ENCODE measurements around the gene ACTL7A. TPM values are rescaled to one million over a fixed set of nuclear protein-coding genes. Genes with fewer than 3 reads are reported as not detected.

Gene ACTL7A
- total and polyA plus RNA-seq, 2 of the 13 experiments (the other 11 are each of a cell fraction or from before 2014, with no cell fraction given): not detected

DNA sequence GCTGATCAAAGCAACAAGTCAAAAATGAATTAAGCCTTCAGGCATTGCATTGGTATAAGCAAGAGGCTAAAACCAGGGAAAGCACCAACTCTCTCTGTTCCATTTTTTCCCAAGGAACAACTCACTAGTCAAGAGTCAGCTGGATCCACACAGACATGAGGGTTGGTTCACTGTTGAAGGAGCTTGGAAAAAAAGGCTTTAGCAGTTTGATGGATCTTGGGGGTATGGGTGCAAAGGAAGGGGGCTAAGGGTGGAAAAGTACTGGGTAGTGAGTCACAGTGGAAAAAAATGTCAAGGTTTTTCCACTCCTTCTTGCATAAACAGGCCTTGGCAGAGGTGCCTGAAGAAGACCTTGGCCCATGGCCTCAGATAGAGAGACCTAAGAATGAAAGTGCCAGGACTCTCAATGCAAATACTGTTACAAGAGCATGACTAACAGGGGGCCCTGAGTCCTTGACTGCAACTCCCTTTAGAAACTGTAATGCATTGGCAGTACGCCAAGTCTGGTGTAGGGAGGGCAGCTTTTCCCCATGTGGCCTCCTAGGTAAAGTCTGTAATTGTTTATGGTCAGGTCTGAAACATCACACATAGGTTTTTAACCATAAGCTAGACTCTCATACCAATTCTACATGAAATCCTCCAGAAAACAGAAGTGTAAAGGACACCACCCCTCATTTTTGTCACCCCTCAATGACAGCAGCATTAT lies 23.7 kb downstream of the ACTL7A start (continued):
- TF ChIP-seq HOXA3 (CRISPR knock-in tag; IDR thresholded peaks at IDR 0.05): peak; percentile 88
- no peak for TF ChIP-seq RBAK (CRISPR knock-in tag; IDR thresholded peaks at IDR 0.05)
- peak; percentile 99 for TF ChIP-seq MED8 (CRISPR knock-in tag; IDR thresholded peaks at IDR 0.05; ENCODE audit: insufficient replicate concordance)
- TF ChIP-seq ZNF143 (CRISPR knock-in tag; IDR thresholded peaks at IDR 0.05): peak; percentile 12; the same call in 1 of the 2 replicates
- TF ChIP-seq, protein P1, sequence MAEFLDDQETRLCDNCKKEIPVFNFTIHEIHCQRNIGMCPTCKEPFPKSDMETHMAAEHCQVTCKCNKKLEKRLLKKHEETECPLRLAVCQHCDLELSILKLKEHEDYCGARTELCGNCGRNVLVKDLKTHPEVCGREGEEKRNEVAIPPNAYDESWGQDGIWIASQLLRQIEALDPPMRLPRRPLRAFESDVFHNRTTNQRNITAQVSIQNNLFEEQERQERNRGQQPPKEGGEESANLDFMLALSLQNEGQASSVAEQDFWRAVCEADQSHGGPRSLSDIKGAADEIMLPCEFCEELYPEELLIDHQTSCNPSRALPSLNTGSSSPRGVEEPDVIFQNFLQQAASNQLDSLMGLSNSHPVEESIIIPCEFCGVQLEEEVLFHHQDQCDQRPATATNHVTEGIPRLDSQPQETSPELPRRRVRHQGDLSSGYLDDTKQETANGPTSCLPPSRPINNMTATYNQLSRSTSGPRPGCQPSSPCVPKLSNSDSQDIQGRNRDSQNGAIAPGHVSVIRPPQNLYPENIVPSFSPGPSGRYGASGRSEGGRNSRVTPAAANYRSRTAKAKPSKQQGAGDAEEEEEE (CRISPR knock-in tag; IDR thresholded peaks at IDR 0.05; ENCODE audit: borderline replicate concordance): peak; percentile 96; the same call in 1 of the 2 replicates
- peak; percentile 85 for TF ChIP-seq TCF7L2 (IDR thresholded peaks at IDR 0.05; ENCODE audit: low read depth, low read length)
- TF ChIP-seq, protein P2, sequence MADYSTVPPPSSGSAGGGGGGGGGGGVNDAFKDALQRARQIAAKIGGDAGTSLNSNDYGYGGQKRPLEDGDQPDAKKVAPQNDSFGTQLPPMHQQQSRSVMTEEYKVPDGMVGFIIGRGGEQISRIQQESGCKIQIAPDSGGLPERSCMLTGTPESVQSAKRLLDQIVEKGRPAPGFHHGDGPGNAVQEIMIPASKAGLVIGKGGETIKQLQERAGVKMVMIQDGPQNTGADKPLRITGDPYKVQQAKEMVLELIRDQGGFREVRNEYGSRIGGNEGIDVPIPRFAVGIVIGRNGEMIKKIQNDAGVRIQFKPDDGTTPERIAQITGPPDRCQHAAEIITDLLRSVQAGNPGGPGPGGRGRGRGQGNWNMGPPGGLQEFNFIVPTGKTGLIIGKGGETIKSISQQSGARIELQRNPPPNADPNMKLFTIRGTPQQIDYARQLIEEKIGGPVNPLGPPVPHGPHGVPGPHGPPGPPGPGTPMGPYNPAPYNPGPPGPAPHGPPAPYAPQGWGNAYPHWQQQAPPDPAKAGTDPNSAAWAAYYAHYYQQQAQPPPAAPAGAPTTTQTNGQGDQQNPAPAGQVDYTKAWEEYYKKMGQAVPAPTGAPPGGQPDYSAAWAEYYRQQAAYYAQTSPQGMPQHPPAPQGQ (CRISPR knock-in tag; IDR thresholded peaks at IDR 0.05; ENCODE audit: borderline replicate concordance): no peak
- 0 out of 2 replicates have a peak, but pooled peaks have one; percentile 73 for TF ChIP-seq ZSCAN30 (CRISPR knock-in tag; IDR thresholded peaks at IDR 0.05)
- TF ChIP-seq, protein P3, sequence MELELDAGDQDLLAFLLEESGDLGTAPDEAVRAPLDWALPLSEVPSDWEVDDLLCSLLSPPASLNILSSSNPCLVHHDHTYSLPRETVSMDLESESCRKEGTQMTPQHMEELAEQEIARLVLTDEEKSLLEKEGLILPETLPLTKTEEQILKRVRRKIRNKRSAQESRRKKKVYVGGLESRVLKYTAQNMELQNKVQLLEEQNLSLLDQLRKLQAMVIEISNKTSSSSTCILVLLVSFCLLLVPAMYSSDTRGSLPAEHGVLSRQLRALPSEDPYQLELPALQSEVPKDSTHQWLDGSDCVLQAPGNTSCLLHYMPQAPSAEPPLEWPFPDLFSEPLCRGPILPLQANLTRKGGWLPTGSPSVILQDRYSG (CRISPR knock-in tag; IDR thresholded peaks at IDR 0.05): no peak
- TF ChIP-seq, protein P4, sequence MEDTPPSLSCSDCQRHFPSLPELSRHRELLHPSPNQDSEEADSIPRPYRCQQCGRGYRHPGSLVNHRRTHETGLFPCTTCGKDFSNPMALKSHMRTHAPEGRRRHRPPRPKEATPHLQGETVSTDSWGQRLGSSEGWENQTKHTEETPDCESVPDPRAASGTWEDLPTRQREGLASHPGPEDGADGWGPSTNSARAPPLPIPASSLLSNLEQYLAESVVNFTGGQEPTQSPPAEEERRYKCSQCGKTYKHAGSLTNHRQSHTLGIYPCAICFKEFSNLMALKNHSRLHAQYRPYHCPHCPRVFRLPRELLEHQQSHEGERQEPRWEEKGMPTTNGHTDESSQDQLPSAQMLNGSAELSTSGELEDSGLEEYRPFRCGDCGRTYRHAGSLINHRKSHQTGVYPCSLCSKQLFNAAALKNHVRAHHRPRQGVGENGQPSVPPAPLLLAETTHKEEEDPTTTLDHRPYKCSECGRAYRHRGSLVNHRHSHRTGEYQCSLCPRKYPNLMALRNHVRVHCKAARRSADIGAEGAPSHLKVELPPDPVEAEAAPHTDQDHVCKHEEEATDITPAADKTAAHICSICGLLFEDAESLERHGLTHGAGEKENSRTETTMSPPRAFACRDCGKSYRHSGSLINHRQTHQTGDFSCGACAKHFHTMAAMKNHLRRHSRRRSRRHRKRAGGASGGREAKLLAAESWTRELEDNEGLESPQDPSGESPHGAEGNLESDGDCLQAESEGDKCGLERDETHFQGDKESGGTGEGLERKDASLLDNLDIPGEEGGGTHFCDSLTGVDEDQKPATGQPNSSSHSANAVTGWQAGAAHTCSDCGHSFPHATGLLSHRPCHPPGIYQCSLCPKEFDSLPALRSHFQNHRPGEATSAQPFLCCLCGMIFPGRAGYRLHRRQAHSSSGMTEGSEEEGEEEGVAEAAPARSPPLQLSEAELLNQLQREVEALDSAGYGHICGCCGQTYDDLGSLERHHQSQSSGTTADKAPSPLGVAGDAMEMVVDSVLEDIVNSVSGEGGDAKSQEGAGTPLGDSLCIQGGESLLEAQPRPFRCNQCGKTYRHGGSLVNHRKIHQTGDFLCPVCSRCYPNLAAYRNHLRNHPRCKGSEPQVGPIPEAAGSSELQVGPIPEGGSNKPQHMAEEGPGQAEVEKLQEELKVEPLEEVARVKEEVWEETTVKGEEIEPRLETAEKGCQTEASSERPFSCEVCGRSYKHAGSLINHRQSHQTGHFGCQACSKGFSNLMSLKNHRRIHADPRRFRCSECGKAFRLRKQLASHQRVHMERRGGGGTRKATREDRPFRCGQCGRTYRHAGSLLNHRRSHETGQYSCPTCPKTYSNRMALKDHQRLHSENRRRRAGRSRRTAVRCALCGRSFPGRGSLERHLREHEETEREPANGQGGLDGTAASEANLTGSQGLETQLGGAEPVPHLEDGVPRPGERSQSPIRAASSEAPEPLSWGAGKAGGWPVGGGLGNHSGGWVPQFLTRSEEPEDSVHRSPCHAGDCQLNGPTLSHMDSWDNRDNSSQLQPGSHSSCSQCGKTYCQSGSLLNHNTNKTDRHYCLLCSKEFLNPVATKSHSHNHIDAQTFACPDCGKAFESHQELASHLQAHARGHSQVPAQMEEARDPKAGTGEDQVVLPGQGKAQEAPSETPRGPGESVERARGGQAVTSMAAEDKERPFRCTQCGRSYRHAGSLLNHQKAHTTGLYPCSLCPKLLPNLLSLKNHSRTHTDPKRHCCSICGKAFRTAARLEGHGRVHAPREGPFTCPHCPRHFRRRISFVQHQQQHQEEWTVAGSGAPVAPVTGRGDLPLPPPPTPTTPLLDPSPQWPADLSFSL (CRISPR knock-in tag; IDR thresholded peaks at IDR 0.05): no peak
- TF ChIP-seq HHEX (CRISPR knock-in tag; IDR thresholded peaks at IDR 0.05): peak; percentile 72
- TF ChIP-seq ZSCAN31 (CRISPR knock-in tag; IDR thresholded peaks at IDR 0.05; ENCODE audit: low read depth): peak; percentile 84; the same call in 1 of the 2 replicates
- peak; percentile 97 for TF ChIP-seq RXRB (CRISPR knock-in tag; IDR thresholded peaks at IDR 0.05; ENCODE audit: borderline replicate concordance)
- peak; percentile 95 for TF ChIP-seq ERF (CRISPR knock-in tag; IDR thresholded peaks at IDR 0.05)
- TF ChIP-seq ZNF17 (CRISPR knock-in tag; IDR thresholded peaks at IDR 0.05): no peak
- no peak for TF ChIP-seq SRSF1 (optimal IDR thresholded peaks at IDR 0.05; ENCODE audit: low read depth, low read length)
- TF ChIP-seq NR2F2 (IDR thresholded peaks at IDR 0.05; ENCODE audit: borderline replicate concordance, low read depth): peak; percentile 99
- peak; percentile 98 for TF ChIP-seq KDM6A (CRISPR knock-in tag; IDR thresholded peaks at IDR 0.05; ENCODE audit: low read depth)

All from HepG2 (cell line).